HL-60/S4 (cell line): ENCODE measurements around the gene SOX30.

ENCODE experiments used
- in situ Hi-C: fragments of 300-500 bp; cut with MboI; formaldehyde crosslinking; loops from 2 replicates; pipeline ENCODE4 v1.14.3; 2022; ENCODE audit warnings: low sequenced_read_pairs

The SOX30 gene

DNA sequence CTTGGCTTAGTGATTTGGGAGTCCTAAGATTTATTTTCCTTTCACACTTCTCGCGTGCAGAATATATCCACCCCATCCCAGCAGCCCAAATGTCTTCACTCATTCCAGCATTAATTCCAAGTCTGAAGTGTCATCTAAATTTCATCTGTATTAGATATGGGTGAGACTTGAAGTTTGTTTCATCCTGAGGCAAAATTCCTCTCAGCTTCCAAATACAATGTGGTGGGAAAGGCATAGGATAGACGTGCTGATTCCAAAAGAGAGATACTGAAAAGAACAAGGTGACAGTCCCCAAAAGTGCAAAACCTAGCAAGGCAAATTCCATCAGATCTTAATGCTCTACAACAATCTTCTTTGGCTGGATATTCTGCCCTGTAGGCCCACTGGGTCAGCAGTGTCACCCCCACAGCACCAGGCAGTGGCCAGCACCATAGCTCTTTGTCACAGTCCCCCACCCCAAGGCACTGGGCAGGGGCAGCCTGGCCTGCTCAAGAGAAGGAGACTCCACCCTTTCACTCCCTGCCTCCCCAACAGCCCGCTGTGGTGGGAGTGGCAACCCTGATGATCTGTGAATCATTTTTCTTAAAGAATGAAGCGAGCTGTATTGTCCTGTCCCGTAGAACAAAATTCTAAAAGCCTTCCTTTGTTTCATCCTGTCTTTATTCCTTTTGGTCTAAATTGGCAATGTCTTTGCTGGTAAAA is 74.0 kb downstream of the SOX30 start:
- in situ Hi-C loops, result no loop called here

- in situ Hi-C loops, result no loop called here
Observed at GRCh38 chr5:157576678-157577077, 75.6 kb downstream of the SOX30 start.
